ENCODE measurements around the gene MRPL27.

Gene MRPL27

GRCh38 chr17:50397919-50398285, 24.9 kb upstream of the MRPL27 start:
- Histone ChIP-seq H3K4me3 (peak overlapping the region; percentile 81 to 94), H3K4me1 (peaks cover 0 to 25% (median 19%) of the 10 kb centered on the region in 4 donors), H3K27ac (peak overlapping the region in 1 of 2 donors; percentile 82), H3K27me3 (no peaks in the 10 kb centered on the region), H3K36me3 (peaks cover 21 to 22% (median 21%) of the 10 kb centered on the region in 3 donors), H3K9me3 (no peaks in the 10 kb centered on the region)
- intact Hi-C loops (cut with DNase I; ENCODE audit: low total_unique reads), result no loop called here
- DNase-seq, result no peak
- no peak for TF ChIP-seq CTCF (IDR thresholded peaks at IDR 0.05)

- DNase-seq, result peak; percentile 84 to 91
- H3K9me3 ChIP-seq, result no peaks in the 10 kb centered on the region
- intact Hi-C loops (cut with DNase I; ENCODE audit: low total_unique reads), result no loop called here
- peaks cover 27 to 28% (median 27%) of the 10 kb centered on the region in 3 donors for H3K36me3 ChIP-seq
- TF ChIP-seq CTCF (IDR thresholded peaks at IDR 0.05), result peak; percentile 94 to 96
- no peaks in the 10 kb centered on the region for H3K27me3 ChIP-seq
- peak within 1 kb of the TSS; percentile 81 to 94 for H3K4me3 ChIP-seq
- peak within 1 kb of the TSS; percentile 75 to 82 for H3K27ac ChIP-seq
- H3K4me1 ChIP-seq, result peaks cover 0 to 25% (median 19%) of the 10 kb centered on the region in 4 donors
Measured at GRCh38 chr17:50397111-50397918, 24.3 kb upstream of the MRPL27 start, which contains the start of gene LRRC59. TSS of gene LRRC59 (minus strand) at chr17:50397523. CDS start at chr17:50397317, 206 bp downstream.

GRCh38 chr17:50396261-50397110, 23.5 kb upstream of the MRPL27 start:
- H3K4me3 ChIP-seq, result peak overlapping the region; percentile 81 to 94
- H3K36me3 ChIP-seq, result peaks cover 35 to 36% (median 35%) of the 10 kb centered on the region in 3 donors
- H3K27ac ChIP-seq, result peak overlapping the region; percentile 75 to 82
- DNase-seq, result no peak
- H3K9me3 ChIP-seq, result no peaks in the 10 kb centered on the region
- H3K4me1 ChIP-seq, result peaks cover 0 to 25% (median 19%) of the 10 kb centered on the region in 4 donors
- no peaks in the 10 kb centered on the region for H3K27me3 ChIP-seq
- TF ChIP-seq CTCF (IDR thresholded peaks at IDR 0.05), result no peak
- intact Hi-C loops (cut with DNase I; ENCODE audit: low total_unique reads), result no loop called here

GRCh38 chr17:50394711-50395110, 21.7 kb upstream of the MRPL27 start:
- Histone ChIP-seq H3K4me3 (no peak overlapping the region), H3K9me3 (no peaks in the 10 kb centered on the region), H3K27me3 (no peaks in the 10 kb centered on the region), H3K27ac (no peak overlapping the region), H3K36me3 (peaks cover 47 to 54% (median 53%) of the 10 kb centered on the region in 3 donors), H3K4me1 (peaks cover 0 to 25% (median 19%) of the 10 kb centered on the region in 4 donors)
- TF ChIP-seq CTCF (IDR thresholded peaks at IDR 0.05), result no peak
- intact Hi-C loops (cut with DNase I; ENCODE audit: low total_unique reads), result no loop called here
- DNase-seq, result no peak

- Histone ChIP-seq H3K27ac (no peak overlapping the region), H3K36me3 (peaks cover 55 to 64% (median 63%) of the 10 kb centered on the region in 3 donors), H3K27me3 (no peaks in the 10 kb centered on the region), H3K4me3 (no peak overlapping the region), H3K4me1 (peaks cover 0 to 25% (median 19%) of the 10 kb centered on the region in 4 donors), H3K9me3 (no peaks in the 10 kb centered on the region)
- no peak for DNase-seq
- intact Hi-C loops (cut with DNase I; ENCODE audit: low total_unique reads), result no loop called here
- no peak for TF ChIP-seq CTCF (IDR thresholded peaks at IDR 0.05)
Measured at GRCh38 chr17:50393700-50394099, 20.7 kb upstream of the MRPL27 start.

Data from tibial artery (tissue), 4 donors.